Neural cell (in vitro differentiated cells): Measurements from ENCODE around the gene TAF3. TPM values are rescaled to one million over a fixed set of nuclear protein-coding genes. Genes with fewer than 3 reads are reported as not detected.

Experiments used
- H2AFZ ChIP-seq: fragments of 200-600, 300-800 bp; sonication (generic), shearing (Covaris generic); 2 replicates; pipeline ENCODE4 v1.6.0; 2014; ENCODE audit warnings: low read depth, mild to moderate bottlenecking, antibody characterized with exemption, low read length, moderate library complexity
- H3F3A ChIP-seq: fragments of 200-600 bp; shearing (Covaris generic); 2 replicates; pipeline ENCODE4 v1.6.1; 2016; ENCODE audit warnings: mild to moderate bottlenecking, moderate library complexity, mixed read lengths, antibody characterized with exemption, low read length; ENCODE audit not compliant: insufficient read depth, poor library complexity, severe bottlenecking
- H3K27ac ChIP-seq: fragments of 200-600, 300-800 bp; sonication (generic), shearing (Covaris generic); 2 replicates; pipeline ENCODE4 v1.5.1; 2014; ENCODE audit warnings: mild to moderate bottlenecking, low read length, moderate library complexity
- H3K27me3 ChIP-seq: fragments of 300-800, 200-600 bp; sonication (generic), shearing (Covaris generic); 2 replicates; pipeline ENCODE4 v1.6.0; 2014; ENCODE audit warnings: mild to moderate bottlenecking, low read depth, low read length, moderate library complexity; ENCODE audit not compliant: insufficient read depth
- H3K36me3 ChIP-seq: fragments of 300-800, 200-600 bp; sonication (generic), shearing (Covaris generic); 2 replicates; pipeline ENCODE4 v1.5.1; 2014; ENCODE audit warnings: mild to moderate bottlenecking, antibody characterized with exemption, low read length, moderate library complexity; ENCODE audit not compliant: insufficient read depth
- H3K4me2 ChIP-seq: fragments of 300-800, 200-600 bp; sonication (generic), shearing (Covaris generic); 2 replicates; pipeline ENCODE4 v1.6.0; 2014; ENCODE audit warnings: mild to moderate bottlenecking, low read length
- H3K4me3 ChIP-seq: fragments of 300-800, 200-600 bp; sonication (generic), shearing (Covaris generic); 2 replicates; pipeline ENCODE4 v1.5.1; 2014; ENCODE audit warnings: mild to moderate bottlenecking, low read length, moderate library complexity
- H3K79me2 ChIP-seq: fragments of 200-600 bp; shearing (Covaris generic); replicated peaks from 2 replicates; pipeline ENCODE4 v1.6.0; 2014; ENCODE audit warnings: mild to moderate bottlenecking, low read length, moderate library complexity; ENCODE audit not compliant: insufficient read depth
- H3K9ac ChIP-seq: fragments of 300-800, 200-600 bp; sonication (generic), shearing (Covaris generic); 2 replicates; pipeline ENCODE4 v1.6.1; 2016; ENCODE audit warnings: mild to moderate bottlenecking, low read length, mixed read lengths
- H3K9me2 ChIP-seq: fragments of 200-600 bp; shearing (Covaris generic); 2 replicates; pipeline ENCODE4 v1.6.1; 2016; ENCODE audit warnings: mild to moderate bottlenecking, low read length, mixed read lengths; ENCODE audit not compliant: insufficient read depth
- H3K9me3 ChIP-seq: fragments of 200-600, 300-800 bp; sonication (generic), shearing (Covaris generic); 2 replicates; pipeline ENCODE4 v1.6.1; 2016; ENCODE audit warnings: mild to moderate bottlenecking, mixed run types, low read length, moderate library complexity, mixed read lengths
- H4K20me1 ChIP-seq: fragments of 200-600 bp; shearing (Covaris generic); 2 replicates; pipeline ENCODE4 v1.6.1; 2016; ENCODE audit warnings: mild to moderate bottlenecking, mixed run types; ENCODE audit not compliant: insufficient read depth
- EP300 ChIP-seq: fragments of 450-650 bp; conservative IDR thresholded peaks from 2 replicates; pipeline ENCODE4 v1.6.1; 2014; ENCODE audit warnings: antibody characterized with exemption, mild to moderate bottlenecking, moderate library complexity; ENCODE audit not compliant: poor library complexity, severe bottlenecking
- EZH2 ChIP-seq: fragments of 200-600, 300-800 bp; shearing (Covaris generic), sonication (generic); IDR thresholded peaks from 2 replicates; pipeline ENCODE4 v1.6.1; 2014; ENCODE audit warnings: antibody characterized with exemption, low read length, borderline replicate concordance, mild to moderate bottlenecking; ENCODE audit not compliant: insufficient read depth, poor library complexity, severe bottlenecking
- MXI1 ChIP-seq: fragments of 450-650 bp; conservative IDR thresholded peaks from 2 replicates; pipeline ENCODE4 v1.6.1; 2014; ENCODE audit warnings: antibody characterized with exemption, mild to moderate bottlenecking; ENCODE audit not compliant: poor library complexity, severe bottlenecking
- POLR2AphosphoS5 ChIP-seq: IDR thresholded peaks from 2 replicates; pipeline ENCODE4 v1.6.1; 2012
- RAD21 ChIP-seq: fragments of 450-650 bp; conservative IDR thresholded peaks from 2 replicates; pipeline ENCODE4 v1.6.1; 2014; ENCODE audit warnings: antibody characterized with exemption, mild to moderate bottlenecking, moderate library complexity
- SMC3 ChIP-seq: fragments of 450-650 bp; conservative IDR thresholded peaks from 2 replicates; pipeline ENCODE4 v1.6.1; 2014; ENCODE audit warnings: antibody characterized with exemption, mild to moderate bottlenecking, moderate library complexity; ENCODE audit not compliant: poor library complexity
- TAF1 ChIP-seq: IDR thresholded peaks from 2 replicates; pipeline ENCODE4 v1.6.1; 2012; ENCODE audit warnings: low read depth
- polyA plus RNA-seq: library from polyadenylated mRNA; depleted of rRNA; stranded (reverse); fragments of >200 nt; gene quantifications from 2 replicates; pipeline ENCODE4 v1.2.3, GENCODE V29; 2014
- TF ChIP-seq, protein P1 (sequence below): IDR thresholded peaks from 2 replicates; pipeline ENCODE4 v1.6.1; 2012; ENCODE audit warnings: borderline replicate concordance
- TF ChIP-seq, protein P2 (sequence below): fragments of 450-650 bp; IDR thresholded peaks from 2 replicates; pipeline ENCODE4 v1.5.1; 2014; ENCODE audit warnings: antibody characterized with exemption, mild to moderate bottlenecking, moderate library complexity; ENCODE audit not compliant: poor library complexity, severe bottlenecking

TAF3 gene
- polyA plus RNA-seq, 1 donor from 2014 or later, result 2.0 TPM

DNA sequence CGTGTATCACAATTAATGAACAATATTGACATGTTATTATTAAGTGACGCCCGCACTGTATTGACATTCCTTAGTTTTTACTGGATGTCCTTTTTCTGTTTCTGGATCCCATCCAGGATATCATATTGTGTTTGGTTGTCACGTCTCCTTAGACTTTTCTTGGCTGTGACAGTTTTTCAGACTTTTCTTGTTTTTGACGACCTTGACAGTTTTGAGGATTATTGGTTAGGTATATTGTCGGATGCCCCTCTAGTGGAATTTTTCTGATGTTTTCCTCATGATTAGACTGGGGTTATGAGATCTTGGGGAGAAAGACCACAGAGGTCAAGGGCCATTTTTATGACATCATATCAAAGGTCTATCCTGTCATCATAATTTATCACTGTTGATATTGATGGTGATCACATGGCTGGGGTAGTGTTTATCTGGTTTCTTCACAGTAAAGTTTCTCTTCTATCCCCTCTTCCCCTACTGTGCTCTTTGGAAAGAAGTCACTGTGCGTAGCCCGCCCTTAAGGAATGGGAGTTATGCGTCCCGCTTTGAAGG is 11.1 kb downstream of the TAF3 start:
- peaks cover 5% of the 10 kb centered on the region for H3K79me2 ChIP-seq
- H4K20me1 ChIP-seq, result no peaks in the 10 kb centered on the region

DNA sequence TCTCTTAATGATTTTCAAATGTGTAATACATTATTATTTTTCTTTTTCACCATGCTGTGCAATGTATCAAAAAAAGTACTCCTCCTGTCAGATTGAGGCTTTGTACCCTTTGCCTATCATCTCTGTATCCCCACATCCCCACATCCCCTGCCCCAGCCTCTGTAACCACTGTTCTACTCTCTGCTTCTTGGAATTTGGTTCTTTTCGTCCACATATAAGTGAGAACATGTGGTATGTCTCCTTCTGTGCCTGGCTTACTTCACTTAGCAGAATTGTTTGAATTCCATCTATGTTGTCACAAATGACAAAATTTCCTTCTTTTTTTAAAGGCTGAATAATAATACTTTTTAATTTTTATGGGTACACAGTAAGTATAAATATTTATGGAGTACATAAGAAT is 13.8 kb downstream of the TAF3 start:
- no peaks in the 10 kb centered on the region for H3F3A ChIP-seq
- H3K27ac ChIP-seq, result no peak overlapping the region
- H3K9ac ChIP-seq, result no peak overlapping the region
- TF ChIP-seq MXI1 (no peak), SMC3 (no peak), EZH2 (no peak), TAF1 (no peak), EP300 (no peak), POLR2AphosphoS5 (no peak), RAD21 (no peak)
- TF ChIP-seq, protein P1, sequence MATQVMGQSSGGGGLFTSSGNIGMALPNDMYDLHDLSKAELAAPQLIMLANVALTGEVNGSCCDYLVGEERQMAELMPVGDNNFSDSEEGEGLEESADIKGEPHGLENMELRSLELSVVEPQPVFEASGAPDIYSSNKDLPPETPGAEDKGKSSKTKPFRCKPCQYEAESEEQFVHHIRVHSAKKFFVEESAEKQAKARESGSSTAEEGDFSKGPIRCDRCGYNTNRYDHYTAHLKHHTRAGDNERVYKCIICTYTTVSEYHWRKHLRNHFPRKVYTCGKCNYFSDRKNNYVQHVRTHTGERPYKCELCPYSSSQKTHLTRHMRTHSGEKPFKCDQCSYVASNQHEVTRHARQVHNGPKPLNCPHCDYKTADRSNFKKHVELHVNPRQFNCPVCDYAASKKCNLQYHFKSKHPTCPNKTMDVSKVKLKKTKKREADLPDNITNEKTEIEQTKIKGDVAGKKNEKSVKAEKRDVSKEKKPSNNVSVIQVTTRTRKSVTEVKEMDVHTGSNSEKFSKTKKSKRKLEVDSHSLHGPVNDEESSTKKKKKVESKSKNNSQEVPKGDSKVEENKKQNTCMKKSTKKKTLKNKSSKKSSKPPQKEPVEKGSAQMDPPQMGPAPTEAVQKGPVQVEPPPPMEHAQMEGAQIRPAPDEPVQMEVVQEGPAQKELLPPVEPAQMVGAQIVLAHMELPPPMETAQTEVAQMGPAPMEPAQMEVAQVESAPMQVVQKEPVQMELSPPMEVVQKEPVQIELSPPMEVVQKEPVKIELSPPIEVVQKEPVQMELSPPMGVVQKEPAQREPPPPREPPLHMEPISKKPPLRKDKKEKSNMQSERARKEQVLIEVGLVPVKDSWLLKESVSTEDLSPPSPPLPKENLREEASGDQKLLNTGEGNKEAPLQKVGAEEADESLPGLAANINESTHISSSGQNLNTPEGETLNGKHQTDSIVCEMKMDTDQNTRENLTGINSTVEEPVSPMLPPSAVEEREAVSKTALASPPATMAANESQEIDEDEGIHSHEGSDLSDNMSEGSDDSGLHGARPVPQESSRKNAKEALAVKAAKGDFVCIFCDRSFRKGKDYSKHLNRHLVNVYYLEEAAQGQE, result no peak
- TF ChIP-seq, protein P2, sequence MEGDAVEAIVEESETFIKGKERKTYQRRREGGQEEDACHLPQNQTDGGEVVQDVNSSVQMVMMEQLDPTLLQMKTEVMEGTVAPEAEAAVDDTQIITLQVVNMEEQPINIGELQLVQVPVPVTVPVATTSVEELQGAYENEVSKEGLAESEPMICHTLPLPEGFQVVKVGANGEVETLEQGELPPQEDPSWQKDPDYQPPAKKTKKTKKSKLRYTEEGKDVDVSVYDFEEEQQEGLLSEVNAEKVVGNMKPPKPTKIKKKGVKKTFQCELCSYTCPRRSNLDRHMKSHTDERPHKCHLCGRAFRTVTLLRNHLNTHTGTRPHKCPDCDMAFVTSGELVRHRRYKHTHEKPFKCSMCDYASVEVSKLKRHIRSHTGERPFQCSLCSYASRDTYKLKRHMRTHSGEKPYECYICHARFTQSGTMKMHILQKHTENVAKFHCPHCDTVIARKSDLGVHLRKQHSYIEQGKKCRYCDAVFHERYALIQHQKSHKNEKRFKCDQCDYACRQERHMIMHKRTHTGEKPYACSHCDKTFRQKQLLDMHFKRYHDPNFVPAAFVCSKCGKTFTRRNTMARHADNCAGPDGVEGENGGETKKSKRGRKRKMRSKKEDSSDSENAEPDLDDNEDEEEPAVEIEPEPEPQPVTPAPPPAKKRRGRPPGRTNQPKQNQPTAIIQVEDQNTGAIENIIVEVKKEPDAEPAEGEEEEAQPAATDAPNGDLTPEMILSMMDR, result no peak
- H3K4me3 ChIP-seq, result no peak overlapping the region
- peaks cover 3% of the 10 kb centered on the region for H3K79me2 ChIP-seq
- H3K36me3 ChIP-seq, result no peaks in the 10 kb centered on the region
- no peaks in the 10 kb centered on the region for H3K9me3 ChIP-seq
- no peaks in the 10 kb centered on the region for H3K27me3 ChIP-seq
- H4K20me1 ChIP-seq, result no peaks in the 10 kb centered on the region
- H3K4me2 ChIP-seq, result no peak overlapping the region
- no peak overlapping the region for H2AFZ ChIP-seq
- no peaks in the 10 kb centered on the region for H3K9me2 ChIP-seq

More for the DNA sequence above, 11.1 kb downstream of the TAF3 start:
- H3K4me2 ChIP-seq, result no peak overlapping the region
- H2AFZ ChIP-seq, result no peak overlapping the region
- H3K9me2 ChIP-seq, result no peaks in the 10 kb centered on the region
- no peaks in the 10 kb centered on the region for H3K36me3 ChIP-seq
- no peaks in the 10 kb centered on the region for H3K27me3 ChIP-seq
- TF ChIP-seq MXI1, result no peak
- TF ChIP-seq TAF1, result no peak
- no peak for TF ChIP-seq EP300
- TF ChIP-seq, protein P1, result no peak
- TF ChIP-seq EZH2, result no peak
- no peak for TF ChIP-seq SMC3
- TF ChIP-seq RAD21, result no peak
- TF ChIP-seq, protein P2, result no peak
- no peak for TF ChIP-seq POLR2AphosphoS5
- H3F3A ChIP-seq, result no peaks in the 10 kb centered on the region
- H3K4me3 ChIP-seq, result no peak overlapping the region
- no peak overlapping the region for H3K27ac ChIP-seq
- H3K9me3 ChIP-seq, result no peaks in the 10 kb centered on the region
- H3K9ac ChIP-seq, result no peak overlapping the region
